SHP77 treated with DMSO at 0.1 percent for 48 hours (cell line): ENCODE measurements around the gene TNF.

Source experiments
- DNase-seq: peaks from one replicate; lab custom pipeline; 2025; lab: John Stamatoyannopoulos, UW

Gene TNF

DNA sequence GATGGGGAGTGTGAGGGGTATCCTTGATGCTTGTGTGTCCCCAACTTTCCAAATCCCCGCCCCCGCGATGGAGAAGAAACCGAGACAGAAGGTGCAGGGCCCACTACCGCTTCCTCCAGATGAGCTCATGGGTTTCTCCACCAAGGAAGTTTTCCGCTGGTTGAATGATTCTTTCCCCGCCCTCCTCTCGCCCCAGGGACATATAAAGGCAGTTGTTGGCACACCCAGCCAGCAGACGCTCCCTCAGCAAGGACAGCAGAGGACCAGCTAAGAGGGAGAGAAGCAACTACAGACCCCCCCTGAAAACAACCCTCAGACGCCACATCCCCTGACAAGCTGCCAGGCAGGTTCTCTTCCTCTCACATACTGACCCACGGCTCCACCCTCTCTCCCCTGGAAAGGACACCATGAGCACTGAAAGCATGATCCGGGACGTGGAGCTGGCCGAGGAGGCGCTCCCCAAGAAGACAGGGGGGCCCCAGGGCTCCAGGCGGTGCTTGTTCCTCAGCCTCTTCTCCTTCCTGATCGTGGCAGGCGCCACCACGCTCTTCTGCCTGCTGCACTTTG is at the start of gene TNF:
TSS of gene TNF (plus strand) at position 231 of the 567 bp plus-strand sequence. CDS start at position 408, 177 bp downstream.
- DNase-seq: no peak

DNA sequence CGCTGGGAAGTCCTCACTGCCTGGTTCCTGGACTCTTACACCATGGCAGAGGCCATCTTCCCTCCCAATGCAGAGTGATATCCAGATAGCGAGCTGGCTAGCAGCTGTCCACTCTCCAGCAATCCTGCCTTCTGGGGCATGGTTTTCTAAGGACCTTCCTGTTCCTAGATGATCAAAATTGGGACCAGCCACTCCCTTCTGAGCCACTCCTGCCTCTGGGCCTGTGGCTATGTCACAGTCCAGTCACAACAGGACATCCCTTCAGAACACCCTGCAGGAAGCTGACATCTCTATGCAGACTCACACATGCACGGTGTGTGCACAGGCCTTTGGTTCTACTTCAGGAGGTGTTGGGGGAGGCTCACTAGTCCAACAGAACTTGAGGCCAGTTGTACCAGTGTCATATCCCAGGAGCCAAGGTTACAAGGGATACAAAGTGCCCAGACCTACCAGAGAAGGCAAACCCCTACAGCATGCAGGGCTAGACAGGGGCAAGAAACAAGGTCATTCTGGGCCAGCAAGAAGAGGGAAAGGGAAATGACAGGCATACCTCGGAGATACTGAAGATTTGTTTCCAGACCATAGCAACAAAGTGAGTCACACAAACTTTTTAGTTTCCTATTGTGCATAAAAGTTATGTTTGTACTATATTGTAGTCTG is 49.3 kb upstream of the TNF start:
- no peak for DNase-seq

DNA sequence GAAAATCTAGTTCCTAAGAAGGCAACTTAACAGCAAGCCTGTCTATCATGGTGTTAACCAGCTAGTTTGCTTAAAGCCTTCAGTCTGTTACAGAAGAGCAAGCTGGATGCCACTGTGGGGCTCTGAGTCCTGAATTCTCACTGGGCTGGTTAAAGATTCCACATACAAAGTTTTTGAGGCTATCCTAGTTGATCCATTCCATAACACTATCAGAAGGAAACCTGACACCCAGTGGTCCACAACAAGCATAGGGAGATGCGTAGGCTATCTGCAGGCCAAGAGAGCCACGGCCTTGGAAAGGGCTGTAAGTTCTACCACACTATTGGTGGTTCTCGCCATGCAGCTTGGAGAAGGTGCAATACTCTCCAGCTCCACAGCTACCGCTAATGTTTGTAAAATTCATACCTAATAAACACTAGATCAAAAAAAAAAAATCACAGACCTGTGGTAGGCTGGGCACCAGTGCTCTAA is 47.0 kb upstream of the TNF start:
- no peak for DNase-seq

DNA sequence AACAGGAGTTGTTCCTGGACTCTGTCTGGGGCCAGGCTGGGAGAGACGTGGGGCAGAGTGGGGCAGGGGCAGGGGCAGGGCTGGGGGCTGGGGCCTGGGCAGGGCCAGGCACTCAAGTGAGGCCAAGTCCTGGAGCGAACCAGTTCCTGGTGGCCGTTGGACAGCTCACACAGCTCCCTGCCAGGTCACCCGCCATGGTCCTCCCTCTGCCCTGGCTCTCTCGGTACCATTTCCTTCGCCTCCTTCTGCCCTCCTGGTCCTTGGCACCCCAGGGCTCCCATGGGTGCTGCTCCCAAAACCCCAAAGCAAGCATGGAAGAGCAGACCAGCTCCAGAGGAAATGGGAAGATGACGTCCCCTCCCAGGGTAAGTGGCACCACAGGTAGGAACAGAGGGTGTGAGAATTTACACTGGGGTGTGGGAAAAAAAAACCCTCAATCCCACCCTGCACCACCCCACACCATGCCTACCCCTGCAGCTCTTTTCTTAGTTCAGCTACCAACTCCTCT is 46.5 kb upstream of the TNF start, which contains the start of gene MCCD1:
TSS of gene MCCD1 (plus strand) at position 142 of the 508 bp plus-strand sequence. CDS start at position 195, 53 bp downstream.
- DNase-seq: no peak

DNA sequence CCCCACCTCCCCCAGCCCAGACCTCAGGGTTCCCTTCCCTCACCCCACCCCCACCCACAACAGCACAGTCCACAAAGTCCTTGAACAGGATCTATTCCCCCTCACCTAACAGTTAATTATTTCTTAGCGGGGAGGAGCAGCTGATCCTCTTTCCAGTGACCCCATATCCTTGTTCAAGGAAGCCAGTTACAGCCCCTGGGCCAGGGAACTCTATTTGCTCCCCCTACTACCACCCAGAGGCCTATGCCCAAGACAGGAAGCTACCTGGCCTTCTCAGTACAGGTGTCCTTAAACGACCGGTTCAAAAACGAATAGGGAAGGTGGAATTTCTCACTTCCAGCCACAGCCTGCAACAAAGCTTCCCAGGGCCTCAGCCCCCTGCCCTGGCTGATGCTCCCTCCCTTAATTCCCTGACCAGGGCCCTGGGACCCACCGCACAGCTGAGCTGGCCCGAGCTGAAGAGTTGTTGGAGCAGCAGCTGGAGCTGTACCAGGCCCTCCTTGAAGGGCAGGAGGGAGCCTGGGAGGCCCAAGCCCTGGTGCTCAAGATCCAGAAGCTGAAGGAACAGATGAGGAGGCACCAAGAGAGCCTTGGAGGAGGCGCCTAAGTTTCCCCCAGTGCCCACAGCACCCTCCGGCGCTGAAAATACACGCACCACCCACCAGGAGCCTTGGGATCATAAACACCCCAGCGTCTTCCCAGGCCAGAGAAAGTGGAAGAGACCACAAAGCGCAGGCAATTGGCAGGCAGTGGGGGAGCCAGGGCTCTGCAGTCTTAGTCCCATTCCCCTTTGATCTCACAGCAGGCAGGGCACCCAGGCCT is 45.8 kb upstream of the TNF start:
- DNase-seq: no peak

GRCh38 chr6:31530659-31531058 is 44.7 kb upstream of the TNF start:
- DNase-seq: no peak

DNA sequence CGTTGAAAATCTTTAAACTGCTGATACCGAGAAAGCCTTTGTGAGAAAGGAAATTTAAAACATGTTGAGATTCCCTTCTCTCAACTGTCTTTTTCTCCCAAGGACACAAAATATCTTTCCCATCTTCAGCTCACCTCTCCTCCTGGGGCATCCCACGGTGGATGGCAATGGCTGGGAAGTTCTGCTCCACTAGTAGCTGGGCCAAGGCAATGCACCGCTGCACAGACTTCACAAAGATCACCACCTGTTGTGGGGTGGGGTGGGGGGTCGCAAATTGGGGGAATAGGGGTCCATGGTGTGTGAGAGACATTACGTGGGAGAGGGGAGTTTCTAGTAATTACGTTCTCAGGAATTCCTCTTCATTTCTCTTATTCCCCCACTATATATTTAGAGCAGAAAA is 44.2 kb upstream of the TNF start:
- no peak for DNase-seq

DNA sequence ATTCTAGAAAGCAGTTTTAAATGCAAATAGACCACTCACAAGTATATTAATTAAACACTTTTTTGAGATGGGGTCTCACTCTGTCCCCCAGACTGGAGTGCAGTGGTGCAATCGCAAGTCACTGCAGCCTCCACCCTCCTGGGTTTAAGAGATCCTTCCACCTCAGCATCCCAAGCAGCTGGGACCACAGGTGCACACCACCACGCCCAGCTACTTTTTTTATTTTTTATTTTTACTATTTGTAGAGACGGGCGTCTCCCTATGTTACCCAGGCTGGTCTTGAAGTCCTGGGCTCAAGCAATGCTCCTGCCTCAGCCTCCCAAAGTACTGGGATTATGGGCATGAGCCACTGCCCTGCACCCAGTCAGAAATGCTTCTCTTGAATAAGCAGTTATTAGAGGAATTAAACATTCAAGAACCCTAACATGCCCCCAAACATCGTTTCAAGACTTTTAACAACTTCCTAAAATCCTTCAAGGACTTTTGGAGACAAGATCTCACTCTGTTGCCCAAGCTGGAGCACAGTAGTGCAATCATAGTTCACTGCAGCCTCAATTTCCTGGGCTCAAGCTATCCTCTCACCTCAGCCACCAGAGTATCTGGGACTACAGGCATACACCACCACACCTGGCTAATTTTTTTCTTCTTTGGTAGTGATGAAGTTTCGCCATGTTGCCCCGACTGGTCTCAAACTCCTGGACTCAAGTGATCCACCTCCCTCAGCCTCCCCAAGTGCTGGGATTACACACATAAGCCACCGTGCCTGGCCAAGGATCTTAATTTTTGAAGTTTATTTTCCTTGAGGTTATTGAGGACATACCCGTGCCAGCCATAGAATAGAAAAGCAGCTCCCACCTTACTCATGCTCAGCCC is 43.4 kb upstream of the TNF start:
- no peak for DNase-seq

DNA sequence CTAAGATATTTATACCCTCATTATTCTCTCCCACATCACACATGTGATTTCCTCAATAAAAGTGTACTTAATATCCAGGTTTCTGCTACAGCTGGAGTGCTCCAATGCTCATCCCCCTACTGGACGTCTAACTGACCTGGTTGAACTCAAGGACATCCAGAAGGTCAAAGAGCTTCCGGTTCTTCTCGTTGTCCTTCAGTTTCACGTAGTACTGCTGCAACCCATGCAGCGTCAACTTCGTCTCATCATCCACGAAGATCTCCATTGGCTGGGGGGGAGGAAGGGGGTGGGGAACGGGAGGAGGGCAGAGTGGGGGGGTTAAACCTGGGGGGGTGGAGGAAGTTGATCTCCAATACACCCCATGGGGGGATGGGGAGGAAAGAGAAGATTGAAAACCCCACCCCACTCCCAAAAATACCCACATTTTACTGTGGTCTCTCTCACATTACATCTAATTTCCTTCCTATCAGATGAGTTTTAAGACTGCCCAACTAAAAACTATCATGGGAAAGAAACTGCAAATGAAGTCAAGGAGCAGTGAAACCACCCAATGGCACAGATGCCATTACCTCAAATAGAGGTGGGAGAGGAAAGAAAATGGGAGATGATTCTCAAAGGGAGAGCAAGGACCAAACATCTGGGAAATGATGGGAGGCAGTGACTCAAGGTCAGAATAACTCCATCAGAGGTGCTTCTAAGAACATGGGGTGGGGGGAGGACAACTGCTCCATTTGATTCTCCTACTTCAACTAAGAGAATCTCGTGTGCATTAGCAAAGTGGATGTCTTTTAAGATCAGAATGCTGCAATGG is 42.5 kb upstream of the TNF start:
- DNase-seq: no peak

- DNase-seq: no peak
These were observed 41.9 kb upstream of the TNF start for GRCh38 chr6:31533455-31533841.

- DNase-seq: no peak
These were observed 41.4 kb upstream of the TNF start for GRCh38 chr6:31534011-31534410.

- no peak for DNase-seq
These were observed 40.8 kb upstream of the TNF start for GRCh38 chr6:31534521-31535040.

- DNase-seq: no peak
These were observed 39.6 kb upstream of the TNF start for GRCh38 chr6:31535538-31536324.

- DNase-seq: no peak
These were observed 36.5 kb upstream of the TNF start for GRCh38 chr6:31538805-31539400.

GRCh38 chr6:31540640-31541039 is 34.7 kb upstream of the TNF start:
- DNase-seq: no peak

DNA sequence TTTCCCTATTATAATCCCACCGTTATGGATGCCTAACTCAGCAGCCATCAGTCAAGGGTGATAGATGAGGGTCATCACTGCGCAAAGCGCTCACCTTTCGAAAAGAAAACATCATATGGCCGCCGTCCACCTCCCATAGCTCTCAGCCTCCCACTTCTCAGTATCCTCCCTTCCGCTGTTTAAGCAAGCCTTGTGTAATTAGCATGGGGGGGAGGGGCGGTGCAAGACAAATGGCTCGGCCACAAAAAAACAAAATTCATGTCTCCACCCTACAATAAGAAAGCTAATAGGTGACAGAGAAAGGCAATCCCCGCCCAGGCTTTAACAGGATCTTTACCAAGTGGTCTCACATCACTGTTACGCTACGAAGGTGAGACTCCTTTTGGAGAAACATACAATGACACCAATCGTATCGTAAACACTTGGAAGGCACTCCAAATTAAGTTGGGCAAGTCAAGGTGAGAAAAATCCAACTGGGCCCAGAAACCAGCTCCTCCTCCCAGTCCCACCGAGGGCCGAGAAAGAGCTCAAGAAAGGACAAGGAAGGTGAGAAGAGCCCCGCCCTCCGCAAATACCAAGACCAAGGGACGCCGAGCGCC is 34.2 kb upstream of the TNF start:
- no peak for DNase-seq

- DNase-seq: peak; percentile 93
These were observed 33.5 kb upstream of the TNF start, which contains the start of gene DDX39B for GRCh38 chr6:31541658-31542521. Gene DDX39B, minus strand, starts transcription at chr6:31542003. Its CDS starts 1,471 bp downstream, at chr6:31540532.

DNA sequence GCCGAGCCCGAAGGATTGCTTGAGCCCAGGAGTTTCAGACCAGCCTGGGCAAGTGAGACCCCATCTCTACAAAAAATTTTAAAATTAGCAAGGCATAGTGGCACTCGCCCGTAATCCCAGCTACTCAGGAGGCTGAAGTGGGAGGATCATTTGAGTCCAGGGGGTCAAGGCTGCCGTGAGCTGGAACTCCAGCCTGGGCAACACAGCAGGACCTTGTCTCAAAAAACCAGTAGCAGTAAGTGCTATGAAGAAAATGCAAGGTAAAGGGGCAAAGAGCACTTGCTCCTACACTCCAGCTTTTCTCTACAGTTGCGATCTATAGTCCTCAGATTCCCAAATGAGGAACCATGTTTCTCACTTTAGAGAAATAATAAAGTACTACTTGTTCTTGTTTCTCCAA is 31.7 kb upstream of the TNF start:
- DNase-seq: no peak
